GM12891 (cell line): Measurements from ENCODE around the gene ZSCAN25.
"Not testable (repeated sequence)": the region's sequence is repeated elsewhere in the genome, so short reads cannot be mapped to it uniquely, and the experiment has no call there.

Experiments used
- DNase-seq: peaks from one replicate; pipeline ENCODE4 v3.0.0; 2011; ENCODE audit warnings: low spot score; ENCODE audit not compliant: insufficient read length
- FAIRE-seq: peaks from 2 replicates; lab custom pipeline; 2011; peaks lifted over from hg19 to GRCh38; lab: Jason Lieb, UNC
- PAX5 ChIP-seq: IDR thresholded peaks from 2 replicates; pipeline ENCODE4 v1.6.1; 2011; ENCODE audit warnings: low read length, moderate library complexity, mild to moderate bottlenecking; ENCODE audit not compliant: insufficient read depth, severe bottlenecking
- POLR2A ChIP-seq: IDR thresholded peaks from 2 replicates; pipeline ENCODE4 v1.6.1; 2011; ENCODE audit warnings: low read depth, low read length, control low read depth
- POLR2AphosphoS5 ChIP-seq: IDR thresholded peaks from 2 replicates; pipeline ENCODE4 v1.6.1; 2011; ENCODE audit warnings: low read depth, low read length, control low read depth
- POU2F2 ChIP-seq: IDR thresholded peaks from 2 replicates; pipeline ENCODE4 v1.6.1; 2011; ENCODE audit warnings: low read depth, mild to moderate bottlenecking, control low read depth, low read length, moderate library complexity
- SPI1 ChIP-seq: IDR thresholded peaks from 2 replicates; pipeline ENCODE4 v1.6.1; 2011; ENCODE audit warnings: low read depth, low read length, control low read depth
- TAF1 ChIP-seq: IDR thresholded peaks from 2 replicates; pipeline ENCODE4 v1.6.1; 2011; ENCODE audit warnings: low read depth, low read length, control low read depth

The ZSCAN25 gene

DNA sequence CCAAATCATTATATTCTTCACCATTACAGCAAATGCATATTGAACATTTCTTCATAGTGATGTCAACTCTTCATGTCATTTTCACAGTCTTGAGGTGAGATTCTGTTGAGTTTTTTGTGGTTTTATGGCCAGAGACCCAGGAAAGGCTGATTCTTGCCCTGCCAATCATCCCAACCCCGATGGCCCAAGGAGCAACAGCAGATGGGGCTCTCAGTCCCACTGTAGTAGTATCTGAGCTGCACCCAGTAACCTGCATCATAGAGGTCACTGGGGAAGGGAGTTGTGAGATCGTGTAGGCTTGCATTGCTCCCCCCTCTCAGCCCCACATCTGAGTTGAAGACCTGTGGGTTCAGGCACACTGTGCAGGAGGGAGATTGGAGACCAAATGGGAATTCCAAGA, 26.7 kb downstream of the ZSCAN25 start:
- no peak for DNase-seq
- FAIRE-seq, result no peak
- TF ChIP-seq POU2F2 (no peak), TAF1 (no peak), PAX5 (no peak), POLR2AphosphoS5 (no peak), POLR2A (no peak), SPI1 (no peak)

DNA sequence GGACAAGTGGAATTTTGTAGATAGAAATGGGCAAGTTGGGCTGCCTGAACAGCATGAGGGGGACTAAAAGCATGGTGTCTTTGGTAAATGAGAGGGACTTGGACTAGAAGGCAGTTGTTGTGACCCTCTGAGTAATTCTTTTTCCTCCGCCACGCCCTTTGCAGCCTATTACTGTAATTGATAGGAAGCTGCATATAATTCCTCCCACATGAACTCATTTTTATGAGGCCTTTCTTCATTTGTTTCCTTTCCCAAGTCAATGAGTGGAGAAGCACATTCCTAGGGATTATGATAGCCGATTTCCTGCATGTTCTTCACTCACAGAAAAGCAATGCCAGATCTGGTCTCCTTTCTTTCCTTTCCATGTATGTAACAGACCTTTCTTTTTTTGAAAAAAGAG, 27.7 kb downstream of the ZSCAN25 start:
- TF ChIP-seq PAX5 (no peak), TAF1 (no peak), POLR2A (no peak), SPI1 (no peak), POU2F2 (no peak), POLR2AphosphoS5 (no peak)
- no peak for FAIRE-seq

DNA sequence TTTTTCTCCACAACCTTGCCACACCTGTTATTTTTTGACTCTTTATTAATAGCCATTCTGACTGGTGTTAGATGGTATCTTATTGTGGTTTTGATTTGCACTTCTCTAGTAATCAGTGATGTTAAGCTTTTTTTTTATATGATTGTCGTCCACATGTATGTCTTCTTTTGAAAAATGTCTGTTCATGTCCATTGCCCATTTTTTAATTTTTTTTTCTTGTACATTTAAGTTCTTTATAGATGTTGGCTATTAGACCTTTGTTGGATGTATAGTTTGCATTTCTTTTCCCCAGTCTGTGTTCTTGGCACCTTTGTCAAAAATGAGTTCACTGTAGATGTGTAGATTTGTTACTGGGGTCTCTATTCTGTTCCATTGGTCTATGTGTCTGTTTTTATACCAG, 28.8 kb downstream of the ZSCAN25 start:
- TF ChIP-seq PAX5, result no peak
- no peak for TF ChIP-seq SPI1
- TF ChIP-seq TAF1, result no peak
- DNase-seq, result no peak
- FAIRE-seq, result no peak

More for the DNA sequence above, 27.7 kb downstream of the ZSCAN25 start:
- DNase-seq, result no peak

DNA sequence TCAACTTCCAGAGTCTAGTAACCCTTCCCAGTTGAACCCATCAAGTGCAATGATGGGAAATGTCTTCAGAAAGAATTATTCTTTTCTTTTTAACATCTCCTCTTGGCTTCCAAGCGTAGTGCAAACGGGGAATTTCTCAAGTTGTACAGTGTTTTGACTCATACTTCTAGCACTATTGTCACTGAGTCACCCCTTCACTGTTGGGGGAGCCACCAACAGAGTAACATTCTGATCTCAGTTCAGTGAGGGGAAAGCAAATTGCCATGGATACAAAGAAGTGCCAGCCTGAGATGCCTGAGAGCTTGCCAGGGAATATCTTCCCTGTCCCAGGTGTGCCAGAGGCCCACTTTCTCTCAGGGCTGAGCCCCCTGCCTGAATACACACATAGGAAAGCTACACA, 32.1 kb downstream of the ZSCAN25 start:
- FAIRE-seq, result no peak
- TF ChIP-seq POU2F2, result no peak
- no peak for TF ChIP-seq TAF1
- no peak for TF ChIP-seq PAX5
- TF ChIP-seq SPI1, result no peak
- no peak for TF ChIP-seq POLR2A
- TF ChIP-seq POLR2AphosphoS5, result no peak
- no peak for DNase-seq

DNA sequence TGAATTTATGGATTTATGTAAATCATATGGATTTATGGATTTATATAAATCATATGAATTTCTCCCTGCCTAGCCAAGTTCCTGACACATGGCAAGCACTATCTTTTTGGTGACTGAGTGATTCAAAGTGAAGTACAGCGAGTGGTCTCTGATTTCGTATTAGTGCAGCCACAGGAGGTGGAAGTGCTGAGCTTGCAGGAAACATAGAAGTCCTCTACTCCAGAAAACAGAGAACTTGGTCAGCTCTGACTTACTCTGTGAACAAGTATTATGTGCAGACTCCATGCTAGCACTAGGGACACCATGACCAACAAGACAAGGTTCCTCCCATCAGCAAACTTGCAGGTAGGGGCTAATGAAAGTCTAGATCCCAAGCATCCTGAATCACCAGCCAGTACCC, 34.5 kb downstream of the ZSCAN25 start:
- no peak for DNase-seq
- FAIRE-seq, result no peak
- no peak for TF ChIP-seq POLR2AphosphoS5
- no peak for TF ChIP-seq PAX5
- no peak for TF ChIP-seq TAF1
- no peak for TF ChIP-seq SPI1
- no peak for TF ChIP-seq POLR2A
- no peak for TF ChIP-seq POU2F2

DNA sequence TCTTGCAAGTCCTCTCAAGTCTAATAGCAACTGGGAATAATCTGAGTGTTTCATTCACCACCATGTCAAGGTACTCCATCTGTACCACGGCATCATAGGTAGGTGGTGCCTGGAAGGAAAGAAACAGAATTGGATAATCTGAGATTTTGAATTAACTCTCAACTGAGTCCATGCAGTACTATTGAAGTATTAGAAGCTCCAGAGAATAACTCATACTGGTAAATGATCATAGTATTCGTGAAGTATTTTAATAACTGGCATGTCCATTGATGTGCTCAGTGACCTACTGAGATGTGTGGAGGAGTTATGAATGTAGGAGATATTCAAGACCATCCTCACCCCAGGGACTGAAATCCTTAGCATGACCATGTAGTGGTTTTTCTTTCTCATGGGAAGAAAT, 35.9 kb downstream of the ZSCAN25 start:
- FAIRE-seq, result no peak
- DNase-seq, result no peak
- TF ChIP-seq POLR2A (no peak), TAF1 (no peak), SPI1 (no peak), POLR2AphosphoS5 (no peak), POU2F2 (no peak), PAX5 (no peak)

DNA sequence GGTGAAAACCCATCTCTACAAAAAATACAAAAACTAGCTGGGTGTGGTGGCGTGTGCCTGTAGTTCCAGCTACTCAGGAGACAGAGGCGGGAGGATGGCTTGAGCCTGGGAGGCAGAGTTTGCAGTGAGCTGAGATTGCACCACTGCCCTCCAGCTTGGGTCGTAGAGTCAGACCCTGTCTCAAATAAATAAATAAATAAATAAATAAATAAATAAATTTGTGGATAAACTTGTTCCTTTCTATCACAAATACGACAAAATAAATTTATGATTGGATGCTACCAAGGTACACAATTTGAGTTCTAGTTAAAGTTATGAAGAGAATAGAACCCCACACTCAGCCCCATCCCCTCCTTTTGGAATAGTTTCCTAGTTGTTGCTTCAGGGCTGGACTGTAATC, 36.5 kb downstream of the ZSCAN25 start:
- not testable (repeated sequence) for FAIRE-seq, DNase-seq

DNA sequence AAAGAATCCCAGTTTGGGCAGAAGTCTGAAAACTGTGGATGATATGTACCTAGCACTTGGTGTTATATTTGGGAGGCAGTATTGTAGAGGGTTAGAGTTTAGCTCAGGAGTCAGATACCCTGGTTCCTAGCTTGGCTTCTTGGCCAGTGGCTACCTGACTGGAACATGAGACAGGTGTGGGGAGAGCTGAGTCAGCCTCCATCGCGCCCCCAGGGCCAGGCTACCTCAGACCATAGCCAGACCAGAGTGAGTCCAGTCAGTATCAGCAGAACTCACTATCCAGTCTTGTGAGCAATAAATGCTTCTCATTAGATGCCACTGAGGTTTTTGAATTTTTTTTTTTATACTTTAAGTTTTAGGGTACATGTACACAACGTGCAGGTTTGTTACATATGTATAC, 37.0 kb downstream of the ZSCAN25 start:
- FAIRE-seq, result no peak
- no peak for TF ChIP-seq POLR2A
- no peak for TF ChIP-seq POLR2AphosphoS5
- TF ChIP-seq POU2F2, result no peak
- TF ChIP-seq PAX5, result no peak
- no peak for TF ChIP-seq SPI1
- no peak for TF ChIP-seq TAF1
- DNase-seq, result no peak

DNA sequence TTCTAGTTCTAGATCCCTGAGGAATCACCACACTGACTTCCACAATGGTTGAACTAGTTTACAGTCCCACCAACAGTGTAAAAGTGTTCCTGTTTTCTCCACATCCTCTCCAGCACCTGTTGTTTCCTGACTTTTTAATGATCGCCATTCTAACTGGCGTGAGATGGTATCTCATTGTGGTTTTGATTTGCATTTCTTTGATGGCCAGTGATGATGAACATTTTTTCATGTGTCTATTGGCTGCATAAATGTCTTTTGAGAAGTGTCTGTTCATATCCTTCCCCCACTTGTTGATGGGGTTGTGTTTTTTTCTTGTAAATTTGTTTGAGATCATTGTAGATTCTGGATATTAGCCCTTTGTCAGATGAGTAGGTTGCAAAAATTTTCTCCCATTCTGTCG, 37.9 kb downstream of the ZSCAN25 start:
- not testable (repeated sequence) for DNase-seq, FAIRE-seq

DNA sequence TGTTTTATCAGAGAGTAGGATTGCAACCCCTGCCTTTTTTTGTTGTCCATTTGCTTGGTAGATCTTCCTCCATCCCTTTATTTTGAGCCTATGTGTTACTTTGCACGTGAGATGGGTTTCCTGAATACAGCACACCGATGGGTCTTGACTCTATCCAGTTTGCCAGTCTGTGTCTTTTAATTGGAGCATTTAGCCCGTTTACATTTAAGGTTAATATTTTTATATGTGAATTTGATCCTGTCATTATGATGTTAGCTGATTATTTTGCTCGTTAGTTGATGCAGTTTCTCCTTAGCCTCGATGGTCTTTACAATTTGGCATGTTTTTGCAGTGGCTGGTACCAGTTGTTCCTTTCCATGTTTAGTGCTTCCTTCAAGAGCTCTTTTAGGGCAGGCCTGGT, 41.1 kb downstream of the ZSCAN25 start:
- not testable (repeated sequence) for FAIRE-seq, DNase-seq

DNA sequence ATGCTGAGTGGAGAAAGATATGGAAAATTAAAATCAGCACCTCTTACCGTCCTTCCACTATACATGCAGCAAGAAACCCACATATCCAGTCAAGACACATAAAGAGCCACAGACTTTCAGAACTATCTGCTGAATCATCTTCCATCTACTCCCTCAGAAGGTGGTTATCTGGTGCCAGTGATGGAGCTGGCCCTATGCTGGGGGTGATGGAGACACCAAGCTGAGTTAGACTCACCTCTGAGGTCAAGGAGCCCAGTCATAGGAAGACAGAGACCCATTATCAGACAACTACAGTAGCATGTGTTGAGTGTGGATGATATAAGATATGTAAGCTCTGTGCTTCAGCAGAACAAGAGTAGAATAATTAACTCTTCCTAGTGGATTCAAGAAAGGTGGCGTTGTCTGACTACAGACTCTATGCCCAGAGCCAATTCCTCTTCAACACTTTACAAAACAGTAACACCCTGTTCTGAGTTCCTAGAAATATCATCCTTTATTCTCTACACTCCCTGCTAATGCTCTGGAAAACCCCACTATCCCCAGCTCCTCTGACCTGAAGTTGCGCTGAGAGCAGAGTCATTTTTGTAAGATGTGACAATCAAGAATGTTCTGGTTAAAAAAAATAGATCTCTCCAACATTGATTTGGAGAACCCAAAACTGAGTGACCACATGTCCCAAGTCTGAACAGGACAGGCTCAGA, 48.7 kb downstream of the ZSCAN25 start:
- TF ChIP-seq POLR2AphosphoS5, result no peak
- TF ChIP-seq PAX5, result no peak
- TF ChIP-seq SPI1, result no peak
- no peak for FAIRE-seq
- no peak for DNase-seq

DNA sequence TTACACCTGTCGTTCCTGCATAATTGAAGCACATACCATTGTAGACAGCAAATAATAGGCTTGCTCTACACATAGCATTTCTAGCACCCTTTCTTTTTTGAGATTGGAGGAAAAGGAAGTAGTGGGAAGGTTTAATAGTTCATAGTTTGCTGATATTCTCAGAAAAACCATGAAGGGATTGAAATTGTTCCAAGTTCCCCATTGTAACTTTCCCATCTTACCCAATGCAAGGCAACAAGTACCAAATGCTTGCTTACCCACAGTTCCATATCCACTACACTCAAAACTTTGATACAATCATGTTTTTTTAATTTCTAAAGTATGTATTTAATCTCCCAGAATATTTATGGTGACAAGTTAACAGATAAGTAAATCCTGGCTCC, 49.3 kb downstream of the ZSCAN25 start:
- no peak for DNase-seq
- FAIRE-seq, result no peak
- TF ChIP-seq PAX5 (no peak), SPI1 (no peak), POLR2AphosphoS5 (no peak), TAF1 (no peak), POLR2A (no peak), POU2F2 (no peak)
